ENCODE data around the gene BUB1B. TPM values are rescaled to one million over a fixed set of nuclear protein-coding genes. Genes with fewer than 3 reads are reported as not detected.

BUB1B gene
- total RNA-seq, 1 experiment from 2014 or later: 92.9 TPM

DNA sequence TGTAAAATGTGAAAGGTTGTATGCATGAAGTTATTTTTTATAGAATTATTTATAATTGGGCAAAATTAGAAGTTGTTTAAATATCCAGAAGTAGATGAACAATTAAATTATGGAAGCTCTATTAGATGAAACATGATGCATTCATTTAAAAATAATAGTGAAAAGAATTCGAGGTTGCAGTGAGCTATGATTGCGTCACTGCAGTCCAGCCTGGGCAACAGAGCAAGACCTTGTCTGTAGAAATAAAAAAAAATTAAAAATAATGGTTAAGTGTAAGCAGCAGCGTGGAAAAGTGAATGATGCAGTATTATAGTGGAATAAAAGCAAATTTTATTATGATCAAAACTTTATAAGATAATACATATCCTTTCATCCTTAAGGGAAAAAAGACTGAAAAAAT, 14.3 kb downstream of the BUB1B start:
- RAD21 ChIA-PET (ENCODE audit: low non-redundant PET in 1 of 2, low total read pairs in 2 of 2, uncharacterized antibody in 2 of 2, unreplicated experiment in 2 of 2): no interaction called here
- no peak overlapping the region for H3K4me2 ChIP-seq (ENCODE audit: low read length)
- H3K27me3 ChIP-seq (ENCODE audit: insufficient read depth, low read length): no peaks in the 10 kb centered on the region
- H3K9me3 ChIP-seq (ENCODE audit: control insufficient read depth in 1 of 2, insufficient read depth in 1 of 2, low read depth in 1 of 2, low read length in 2 of 2): no peaks in the 10 kb centered on the region
- no peaks in the 10 kb centered on the region for H4K20me1 ChIP-seq (ENCODE audit: insufficient read depth)
- H3K79me2 ChIP-seq (ENCODE audit: insufficient read depth, low read length): peaks cover 67% of the 10 kb centered on the region
- POLR2A ChIA-PET: no interaction called here
- no peak overlapping the region for H2AFZ ChIP-seq (ENCODE audit: low read depth, low read length, poor library complexity, severe bottlenecking)
- CTCF ChIA-PET: no interaction called here
- H3K4me3 ChIP-seq (replicated peaks in 1 of 2; ENCODE audit: low read depth in 1 of 2, low read length in 2 of 2): no peak overlapping the region
- TF ChIP-seq FOSL1 (IDR thresholded peaks at IDR 0.05; ENCODE audit: low read depth) (no peak), ZNF274 (IDR thresholded peaks at IDR 0.05; ENCODE audit: low read depth, low read length) (no peak), CBX3 (IDR thresholded peaks at IDR 0.05; ENCODE audit: low read depth) (no peak), RAD21 (IDR thresholded peaks at IDR 0.05; ENCODE audit: low read depth) (no peak), ZBTB33 (IDR thresholded peaks at IDR 0.05; ENCODE audit: extremely low read depth, insufficient replicate concordance, low read length) (no peak), TCF7L2 (IDR thresholded peaks at IDR 0.05; ENCODE audit: borderline replicate concordance, extremely low read depth, insufficient read depth, insufficient read length) (no peak), CEBPB (IDR thresholded peaks at IDR 0.05; ENCODE audit: low read depth) (no peak), ZFX (IDR thresholded peaks at IDR 0.05) (no peak), EZH2phosphoT487 (IDR thresholded peaks at IDR 0.05; ENCODE audit: borderline replicate concordance) (no peak), YY1 (IDR thresholded peaks at IDR 0.05; ENCODE audit: extremely low read depth, insufficient replicate concordance, low read depth, low read length) (no peak), SP1 (IDR thresholded peaks at IDR 0.05; ENCODE audit: low read depth) (no peak), POLR2AphosphoS5 (IDR thresholded peaks at IDR 0.05; ENCODE audit: low read depth, low read length) (no peak)
- TF ChIP-seq, protein P1, sequence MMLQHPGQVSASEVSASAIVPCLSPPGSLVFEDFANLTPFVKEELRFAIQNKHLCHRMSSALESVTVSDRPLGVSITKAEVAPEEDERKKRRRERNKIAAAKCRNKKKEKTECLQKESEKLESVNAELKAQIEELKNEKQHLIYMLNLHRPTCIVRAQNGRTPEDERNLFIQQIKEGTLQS (IDR thresholded peaks at IDR 0.05): no peak
- TF ChIP-seq, protein P2, sequence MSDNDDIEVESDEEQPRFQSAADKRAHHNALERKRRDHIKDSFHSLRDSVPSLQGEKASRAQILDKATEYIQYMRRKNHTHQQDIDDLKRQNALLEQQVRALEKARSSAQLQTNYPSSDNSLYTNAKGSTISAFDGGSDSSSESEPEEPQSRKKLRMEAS (IDR thresholded peaks at IDR 0.05): no peak
- TF ChIP-seq, protein P3, sequence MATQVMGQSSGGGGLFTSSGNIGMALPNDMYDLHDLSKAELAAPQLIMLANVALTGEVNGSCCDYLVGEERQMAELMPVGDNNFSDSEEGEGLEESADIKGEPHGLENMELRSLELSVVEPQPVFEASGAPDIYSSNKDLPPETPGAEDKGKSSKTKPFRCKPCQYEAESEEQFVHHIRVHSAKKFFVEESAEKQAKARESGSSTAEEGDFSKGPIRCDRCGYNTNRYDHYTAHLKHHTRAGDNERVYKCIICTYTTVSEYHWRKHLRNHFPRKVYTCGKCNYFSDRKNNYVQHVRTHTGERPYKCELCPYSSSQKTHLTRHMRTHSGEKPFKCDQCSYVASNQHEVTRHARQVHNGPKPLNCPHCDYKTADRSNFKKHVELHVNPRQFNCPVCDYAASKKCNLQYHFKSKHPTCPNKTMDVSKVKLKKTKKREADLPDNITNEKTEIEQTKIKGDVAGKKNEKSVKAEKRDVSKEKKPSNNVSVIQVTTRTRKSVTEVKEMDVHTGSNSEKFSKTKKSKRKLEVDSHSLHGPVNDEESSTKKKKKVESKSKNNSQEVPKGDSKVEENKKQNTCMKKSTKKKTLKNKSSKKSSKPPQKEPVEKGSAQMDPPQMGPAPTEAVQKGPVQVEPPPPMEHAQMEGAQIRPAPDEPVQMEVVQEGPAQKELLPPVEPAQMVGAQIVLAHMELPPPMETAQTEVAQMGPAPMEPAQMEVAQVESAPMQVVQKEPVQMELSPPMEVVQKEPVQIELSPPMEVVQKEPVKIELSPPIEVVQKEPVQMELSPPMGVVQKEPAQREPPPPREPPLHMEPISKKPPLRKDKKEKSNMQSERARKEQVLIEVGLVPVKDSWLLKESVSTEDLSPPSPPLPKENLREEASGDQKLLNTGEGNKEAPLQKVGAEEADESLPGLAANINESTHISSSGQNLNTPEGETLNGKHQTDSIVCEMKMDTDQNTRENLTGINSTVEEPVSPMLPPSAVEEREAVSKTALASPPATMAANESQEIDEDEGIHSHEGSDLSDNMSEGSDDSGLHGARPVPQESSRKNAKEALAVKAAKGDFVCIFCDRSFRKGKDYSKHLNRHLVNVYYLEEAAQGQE (IDR thresholded peaks at IDR 0.05; ENCODE audit: low read depth): no peak
- no peaks in the 10 kb centered on the region for H3K4me1 ChIP-seq (ENCODE audit: control insufficient read depth in 1 of 2, insufficient read depth in 2 of 2, low read length in 2 of 2)
- peaks cover 30 to 32% of the 10 kb centered on the region in 2 experiments for H3K36me3 ChIP-seq (ENCODE audit: control insufficient read depth in 1 of 2, insufficient read depth in 2 of 2, low read length in 2 of 2)
- no peak overlapping the region for H3K27ac ChIP-seq (ENCODE audit: low read depth, low read length)
- no peak for DNase-seq (ENCODE audit: low read depth, low spot score)
- no peak overlapping the region for H3K9ac ChIP-seq (ENCODE audit: low read length)
- intact Hi-C loops (cut with micrococcal nuclease): no loop called here
- BruUV-seq (replicated peaks): no TSS peak
- ATAC-seq: no peak
- H3K9me2 ChIP-seq (ENCODE audit: insufficient read depth): no peaks in the 10 kb centered on the region; the same call in 1 of the 2 replicates

All from HCT116 (cell line).